LNCaP clone FGC (cell line): ENCODE measurements around the gene GDI2.

ENCODE experiments used
- DNase-seq: peaks from one replicate; pipeline ENCODE4 v3.0.0-alpha.2; 2011; ENCODE audit warnings: low read depth
- H3K4me3 ChIP-seq: 2 replicates; pipeline ENCODE4 v1.5.1; 2011; ENCODE audit warnings: mild to moderate bottlenecking, low read depth, low read length, control low read depth
- CTCF ChIP-seq: IDR thresholded peaks from 2 replicates; pipeline ENCODE4 v1.5.1; 2012; ENCODE audit warnings: mild to moderate bottlenecking; ENCODE audit not compliant: control insufficient read depth, insufficient read depth; ENCODE audit errors: extremely low read depth

The GDI2 gene

DNA sequence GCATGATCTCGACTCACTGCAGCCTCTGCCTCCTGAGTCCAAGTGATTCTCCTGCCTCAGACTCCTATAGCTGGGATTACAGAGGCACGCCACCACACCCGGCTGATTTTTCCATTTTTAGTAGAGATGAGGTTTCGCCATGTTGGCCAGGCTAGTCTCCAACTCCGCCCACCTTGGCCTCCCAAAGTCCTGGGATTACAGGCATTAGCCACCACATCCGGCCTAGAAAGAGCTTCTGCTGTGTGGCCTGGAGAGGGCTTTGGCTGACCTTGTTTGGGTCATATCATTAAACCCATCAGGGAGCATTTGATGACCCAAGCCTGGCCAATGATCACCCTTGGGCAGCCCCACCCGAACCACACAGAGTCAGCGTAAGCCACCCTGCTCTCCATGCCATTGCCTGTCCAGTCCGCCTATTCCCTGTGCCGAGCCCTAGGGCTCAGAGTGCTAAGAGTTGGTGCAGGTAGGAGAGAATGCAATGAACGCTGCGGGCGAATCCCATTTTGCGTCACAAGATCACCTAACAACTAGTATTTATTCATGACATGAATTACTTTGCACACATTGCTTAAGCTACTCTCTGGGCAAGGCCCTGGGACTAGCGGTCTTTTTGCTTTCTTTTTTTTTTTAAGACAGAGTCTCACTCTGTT lies 22.3 kb upstream of the GDI2 start:
- no peak for DNase-seq

DNA sequence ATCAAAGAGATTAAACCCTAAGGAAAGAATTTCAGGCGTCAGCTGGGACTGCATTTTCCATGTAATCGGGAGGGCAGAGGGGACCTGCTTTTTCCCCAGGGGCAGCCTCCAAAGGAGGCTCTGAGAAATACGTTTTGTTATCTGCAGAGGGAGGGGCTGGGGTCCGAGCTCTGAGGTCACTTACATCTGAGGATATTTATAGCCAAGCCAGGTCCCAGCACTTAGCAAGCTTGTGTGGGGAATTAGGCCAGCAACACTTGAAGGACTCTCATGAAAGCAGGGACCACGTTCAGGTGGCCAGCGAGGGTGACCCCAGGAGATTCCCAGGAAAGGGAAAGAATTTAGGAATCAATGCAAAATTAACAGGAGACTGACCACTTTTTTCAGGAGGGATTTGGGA lies 20.6 kb upstream of the GDI2 start:
- no peak overlapping the region for H3K4me3 ChIP-seq
- no peak for DNase-seq
- TF ChIP-seq CTCF: no peak

More for the DNA sequence above, 22.3 kb upstream of the GDI2 start:
- no peak overlapping the region for H3K4me3 ChIP-seq
- no peak for TF ChIP-seq CTCF

- no peak overlapping the region for H3K4me3 ChIP-seq
- no peak for TF ChIP-seq CTCF
- DNase-seq: peak; percentile 52
Observed at GRCh38 chr10:5832946-5833345, 19.7 kb upstream of the GDI2 start.

- no peak for DNase-seq
- TF ChIP-seq CTCF: no peak
- no peak overlapping the region for H3K4me3 ChIP-seq
Observed at GRCh38 chr10:5831446-5831782, 18.2 kb upstream of the GDI2 start.

DNA sequence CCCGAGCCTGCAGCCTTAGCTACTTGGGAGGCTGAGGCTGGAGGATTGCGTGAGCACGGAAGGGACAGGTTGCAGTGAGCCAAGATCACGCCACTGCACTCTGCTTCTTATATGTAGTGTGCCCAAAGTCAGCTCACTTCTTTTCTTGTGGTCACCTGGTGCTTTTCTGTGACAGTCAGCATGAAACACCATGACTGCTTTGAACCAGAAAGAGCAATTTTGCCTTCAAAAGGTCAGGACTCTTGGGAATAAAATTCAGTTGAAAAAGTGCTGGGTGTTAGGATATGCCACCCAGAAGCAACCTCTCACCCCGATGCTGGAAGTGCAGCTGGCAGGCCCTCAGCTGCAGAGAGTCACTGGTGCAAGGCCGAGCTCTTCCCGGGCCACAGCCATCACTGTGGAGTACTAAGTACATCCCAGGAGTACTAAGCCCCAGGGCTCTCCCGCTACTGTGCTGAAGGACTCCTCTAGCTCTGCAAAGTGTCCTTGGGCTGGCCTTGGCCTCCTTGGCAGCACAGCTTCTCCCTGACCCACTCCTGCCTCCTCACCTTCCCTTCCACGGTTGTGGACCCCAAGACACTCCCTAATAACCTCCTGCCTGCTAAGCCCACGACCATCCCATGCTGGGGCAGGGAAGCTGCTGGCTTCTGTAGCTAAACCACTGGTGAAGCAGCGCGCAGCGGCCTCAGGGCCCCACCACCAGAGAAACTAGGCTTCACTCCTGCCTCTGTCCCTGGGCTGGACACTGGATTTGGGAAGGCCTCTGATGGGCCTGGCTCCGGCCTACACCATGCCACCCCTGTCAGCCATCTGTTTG lies 17.6 kb upstream of the GDI2 start:
- no peak for DNase-seq
- H3K4me3 ChIP-seq: no peak overlapping the region
- TF ChIP-seq CTCF: no peak

GRCh38 chr10:5829267-5829666 lies 16.0 kb upstream of the GDI2 start:
- no peak overlapping the region for H3K4me3 ChIP-seq
- DNase-seq: no peak
- TF ChIP-seq CTCF: no peak

GRCh38 chr10:5828725-5829124 lies 15.5 kb upstream of the GDI2 start:
- TF ChIP-seq CTCF: no peak
- H3K4me3 ChIP-seq: no peak overlapping the region
- no peak for DNase-seq
